Adipocyte (in vitro differentiated cells): Measurements from ENCODE around the gene OR8B8.
"Not testable (repeated sequence)": the region's sequence is repeated elsewhere in the genome, so short reads cannot be mapped to it uniquely, and the experiment has no call there.

Experiments used
- DNase-seq: peaks from one replicate; pipeline ENCODE4 v3.0.0-alpha.2; 2015; ENCODE audit warnings: low read depth
- H3K27me3 ChIP-seq: replicated peaks from 2 replicates; pipeline ENCODE4 v1.7.0; 2013; ENCODE audit warnings: mild to moderate bottlenecking, low read length, moderate library complexity; ENCODE audit not compliant: control insufficient read depth, insufficient read depth
- H3K36me3 ChIP-seq: 2 replicates; pipeline ENCODE4 v1.7.0; 2013; ENCODE audit warnings: low read length, mild to moderate bottlenecking, moderate library complexity; ENCODE audit not compliant: control insufficient read depth, insufficient read depth, severe bottlenecking
- H3K4me1 ChIP-seq: 2 replicates; pipeline ENCODE4 v1.7.0; 2013; ENCODE audit warnings: mild to moderate bottlenecking, low read length, moderate library complexity; ENCODE audit not compliant: control insufficient read depth, insufficient read depth
- H3K4me3 ChIP-seq: 2 replicates; pipeline ENCODE4 v1.7.0; 2013; ENCODE audit warnings: mild to moderate bottlenecking, low read length, moderate library complexity
- H3K9ac ChIP-seq: 2 replicates; pipeline ENCODE4 v1.7.0; 2013; ENCODE audit warnings: mild to moderate bottlenecking, low read length, moderate library complexity
- H3K9me3 ChIP-seq: 2 replicates; pipeline ENCODE4 v1.7.0; 2013; ENCODE audit warnings: mild to moderate bottlenecking, low read length, moderate library complexity; ENCODE audit not compliant: control insufficient read depth

Gene OR8B8

DNA sequence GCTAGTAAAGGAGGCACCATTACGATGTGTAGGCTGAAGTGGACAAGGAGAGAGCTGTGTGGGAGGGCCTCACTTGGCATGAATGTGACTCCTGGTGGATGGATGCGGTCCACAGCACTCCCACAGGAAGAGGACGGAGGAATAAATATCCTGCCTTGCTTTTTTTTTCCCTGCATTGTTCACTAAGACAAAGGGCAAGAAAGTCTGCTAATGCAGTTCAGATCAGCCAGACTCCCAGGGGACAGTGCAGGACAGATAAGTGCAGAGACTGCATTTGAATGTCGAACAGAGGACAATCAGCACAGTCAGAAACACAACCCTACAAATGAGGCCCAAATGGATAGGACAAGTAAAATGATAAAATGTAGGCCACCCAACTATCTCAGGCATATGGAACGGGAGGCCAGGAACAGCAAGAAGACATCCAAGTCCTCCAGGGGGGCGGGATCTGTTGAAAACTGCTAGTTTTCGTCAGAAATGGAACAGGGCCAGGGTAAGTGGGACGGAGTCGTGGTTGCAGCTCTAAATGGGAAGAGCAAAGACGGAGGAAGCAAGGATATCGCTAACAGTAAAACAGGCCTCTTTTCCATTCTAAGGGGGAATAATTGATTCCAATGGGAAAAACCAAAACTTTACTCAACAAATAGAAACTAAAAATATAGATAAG lies 25.2 kb upstream of the OR8B8 start:
- Histone ChIP-seq H3K4me3 (no peak overlapping the region), H3K27me3 (peaks cover 14% of the 10 kb centered on the region)

DNA sequence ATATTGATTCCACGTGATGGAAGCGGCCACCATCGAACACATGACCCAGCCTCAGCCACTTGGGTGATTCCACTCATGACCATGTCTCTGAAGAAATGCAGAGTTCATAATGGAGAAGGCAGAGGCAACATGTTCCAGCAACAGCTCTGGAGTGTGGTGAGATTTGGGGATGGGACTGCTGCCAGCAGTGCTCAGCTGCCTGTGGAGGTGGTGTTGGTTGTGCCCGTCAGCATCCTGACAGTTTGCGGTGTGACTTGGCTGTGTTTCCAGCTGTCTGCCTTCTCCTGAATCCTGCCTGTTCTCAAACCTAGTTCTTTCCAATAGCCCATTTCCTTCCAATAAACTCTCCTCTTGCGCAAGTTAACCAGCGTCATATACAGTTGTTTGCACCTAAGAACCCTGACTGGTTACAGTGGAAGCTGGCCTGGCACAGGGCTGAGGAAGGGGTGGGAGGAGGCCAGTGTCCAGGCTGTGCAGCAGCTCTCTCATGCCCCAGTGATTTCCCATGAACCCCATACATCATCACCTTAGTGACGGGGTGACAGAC lies 22.0 kb upstream of the OR8B8 start:
- H3K9me3 ChIP-seq = no peaks in the 10 kb centered on the region
- DNase-seq = no peak
- no peaks in the 10 kb centered on the region for H3K4me1 ChIP-seq
- no peak overlapping the region for H3K9ac ChIP-seq
- no peaks in the 10 kb centered on the region for H3K36me3 ChIP-seq
- H3K4me3 ChIP-seq = no peak overlapping the region
- peaks cover 13% of the 10 kb centered on the region for H3K27me3 ChIP-seq

More for the DNA sequence above, 25.2 kb upstream of the OR8B8 start:
- Histone ChIP-seq H3K9ac (no peak overlapping the region), H3K36me3 (no peaks in the 10 kb centered on the region), H3K4me1 (no peaks in the 10 kb centered on the region), H3K9me3 (no peaks in the 10 kb centered on the region)
- DNase-seq = no peak

DNA sequence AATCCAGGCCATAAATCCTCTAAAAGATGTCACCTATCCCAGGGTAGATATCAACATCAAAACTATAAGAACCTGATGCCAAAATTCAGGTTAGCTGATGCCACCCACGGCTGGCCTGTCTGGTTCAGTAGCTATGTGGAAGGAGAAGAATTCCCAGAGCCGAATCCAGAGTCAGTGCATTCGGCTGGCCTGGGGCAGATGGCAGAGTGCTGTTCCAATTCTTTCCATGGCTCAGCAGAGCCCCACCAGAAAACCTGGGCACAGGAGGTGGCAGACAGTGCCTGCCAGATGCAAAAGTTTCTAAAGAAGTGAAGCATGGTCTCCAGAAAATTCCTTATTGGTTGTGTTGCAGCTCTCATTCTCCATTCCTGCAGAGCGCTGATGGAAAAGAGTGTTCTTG lies 19.9 kb upstream of the OR8B8 start:
- Histone ChIP-seq H3K9ac (no peak overlapping the region), H3K4me3 (no peak overlapping the region), H3K9me3 (no peaks in the 10 kb centered on the region), H3K27me3 (peaks cover 12% of the 10 kb centered on the region), H3K4me1 (no peaks in the 10 kb centered on the region), H3K36me3 (no peaks in the 10 kb centered on the region)
- no peak for DNase-seq

GRCh38 chr11:124463990-124464389 lies 18.5 kb upstream of the OR8B8 start:
- no peak overlapping the region for H3K9ac ChIP-seq
- peaks cover 6% of the 10 kb centered on the region for H3K27me3 ChIP-seq
- no peaks in the 10 kb centered on the region for H3K36me3 ChIP-seq
- DNase-seq = no peak
- H3K9me3 ChIP-seq = no peaks in the 10 kb centered on the region
- no peak overlapping the region for H3K4me3 ChIP-seq
- no peaks in the 10 kb centered on the region for H3K4me1 ChIP-seq

DNA sequence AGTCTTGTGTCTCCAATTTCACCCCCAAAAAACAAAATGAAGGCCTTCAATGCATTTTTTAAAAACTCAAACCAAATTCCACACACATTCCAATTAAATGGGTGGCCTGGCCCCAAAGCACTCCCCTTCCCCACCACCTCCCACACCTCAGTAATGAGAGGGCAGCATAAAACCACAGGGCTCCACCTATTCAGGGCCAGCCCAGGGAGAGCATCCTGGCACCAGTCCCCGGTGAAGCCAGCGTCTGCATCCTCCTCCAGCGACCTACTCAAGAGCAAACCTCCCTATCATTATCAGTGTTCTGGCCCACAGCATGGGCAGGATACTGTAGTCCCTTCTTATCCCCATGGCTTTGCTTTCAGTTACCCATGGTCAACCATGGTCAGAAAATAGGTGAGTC lies 17.8 kb upstream of the OR8B8 start:
- no peak overlapping the region for H3K4me3 ChIP-seq

GRCh38 chr11:124460459-124460858 lies 15.0 kb upstream of the OR8B8 start:
- H3K36me3 ChIP-seq = no peaks in the 10 kb centered on the region
- peaks cover 7% of the 10 kb centered on the region for H3K27me3 ChIP-seq
- no peak overlapping the region for H3K4me3 ChIP-seq
- H3K9ac ChIP-seq = no peak overlapping the region
- no peak for DNase-seq
- H3K4me1 ChIP-seq = no peaks in the 10 kb centered on the region
- H3K9me3 ChIP-seq = no peaks in the 10 kb centered on the region

More for the DNA sequence above, 17.8 kb upstream of the OR8B8 start:
- Histone ChIP-seq H3K9ac (no peak overlapping the region), H3K36me3 (no peaks in the 10 kb centered on the region), H3K4me1 (no peaks in the 10 kb centered on the region), H3K27me3 (peaks cover 7% of the 10 kb centered on the region), H3K9me3 (no peaks in the 10 kb centered on the region)
- no peak for DNase-seq

- not testable (repeated sequence) for DNase-seq, H3K4me3 ChIP-seq, H3K9me3 ChIP-seq, H3K27me3 ChIP-seq, H3K36me3 ChIP-seq, H3K9ac ChIP-seq, H3K4me1 ChIP-seq
Measured at GRCh38 chr11:124459379-124459778, 13.9 kb upstream of the OR8B8 start.

DNA sequence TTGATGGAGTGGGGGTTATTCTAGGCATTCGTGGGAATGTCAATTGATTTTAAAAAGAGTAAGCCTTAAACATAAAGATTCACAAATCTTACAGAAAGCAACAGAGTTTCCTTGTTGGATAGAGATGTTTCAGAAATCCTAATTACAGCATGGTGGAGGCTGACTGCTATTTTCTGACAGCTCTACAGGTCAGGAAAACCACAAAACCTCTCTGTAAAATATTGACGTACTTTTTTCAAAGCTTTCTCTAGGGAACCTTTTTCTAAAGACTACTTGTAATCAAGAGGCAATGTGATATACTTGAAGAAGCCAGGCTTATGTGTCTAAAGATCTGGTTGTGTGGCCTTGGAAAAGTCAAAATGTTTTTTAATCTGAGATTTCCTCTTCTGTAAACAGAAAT lies 9.1 kb upstream of the OR8B8 start:
- Histone ChIP-seq H3K27me3 (peaks cover 3% of the 10 kb centered on the region), H3K9me3 (no peaks in the 10 kb centered on the region), H3K4me1 (no peaks in the 10 kb centered on the region), H3K9ac (no peak overlapping the region), H3K4me3 (no peak overlapping the region), H3K36me3 (no peaks in the 10 kb centered on the region)
- no peak for DNase-seq

DNA sequence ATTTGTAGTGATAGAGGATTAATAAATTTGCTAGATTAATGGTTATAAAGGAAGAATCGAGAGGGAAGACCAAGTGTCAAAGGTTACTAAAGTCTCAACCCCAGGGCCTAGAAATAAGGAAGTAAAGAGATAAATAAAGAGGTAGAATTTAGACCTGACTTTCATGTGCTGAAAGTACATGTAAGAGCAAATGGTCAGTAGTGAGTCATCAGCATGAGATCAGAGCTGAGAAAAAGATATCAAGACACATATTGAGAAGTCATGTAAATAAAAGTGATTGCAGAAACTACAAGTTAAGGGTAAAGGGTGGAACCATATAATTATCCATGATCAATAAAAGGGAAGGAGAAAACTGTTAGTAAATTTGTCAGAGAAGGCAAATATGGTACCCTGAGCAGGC lies 1.4 kb upstream of the OR8B8 start:
- H3K9ac ChIP-seq = no peak overlapping the region
- H3K27me3 ChIP-seq = no peaks in the 10 kb centered on the region
- H3K4me3 ChIP-seq = no peak overlapping the region
- H3K4me1 ChIP-seq = no peaks in the 10 kb centered on the region
- H3K36me3 ChIP-seq = no peaks in the 10 kb centered on the region
- no peak for DNase-seq
- H3K9me3 ChIP-seq = no peaks in the 10 kb centered on the region

DNA sequence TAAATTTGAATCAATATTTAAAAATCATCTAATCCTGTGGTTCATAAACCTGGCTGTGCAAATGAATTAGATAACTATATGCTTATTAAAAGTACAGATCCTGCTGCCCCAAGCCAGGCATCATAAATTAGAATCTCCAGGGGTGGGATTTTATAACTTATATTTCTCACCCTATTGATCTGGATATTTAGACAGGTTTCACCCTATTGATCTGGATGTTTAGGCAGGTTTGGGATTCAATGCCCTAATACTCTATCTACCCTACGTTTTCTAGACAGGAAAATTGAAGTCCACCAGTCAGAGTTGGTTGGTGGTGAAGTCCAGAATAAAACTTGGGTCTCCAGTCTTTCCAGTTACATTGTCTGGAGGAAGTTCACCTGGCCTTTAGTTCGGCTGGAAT lies 2.6 kb downstream of the OR8B8 start:
- no peak for DNase-seq
- H3K4me1 ChIP-seq = no peaks in the 10 kb centered on the region

DNA sequence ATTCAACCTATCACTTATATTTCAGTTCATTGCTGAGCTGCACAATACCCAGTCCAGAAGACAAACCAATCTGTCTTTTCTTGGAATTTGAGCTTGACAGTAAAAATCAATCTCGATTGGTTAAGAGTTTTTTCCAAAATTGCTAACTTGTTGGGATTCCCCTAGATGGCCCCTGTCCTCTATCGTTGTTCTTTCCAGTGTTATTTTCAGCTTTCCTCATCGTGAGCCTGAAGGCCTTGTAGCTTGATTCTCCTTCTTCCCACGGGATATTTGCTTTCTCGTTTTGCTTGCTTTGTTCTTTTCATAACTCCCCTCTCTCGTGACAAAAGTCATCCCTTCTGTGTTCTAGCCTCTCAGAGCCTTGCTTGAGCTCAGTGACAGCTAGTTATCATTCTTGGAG lies 3.1 kb downstream of the OR8B8 start:
- Histone ChIP-seq H3K4me1 (no peaks in the 10 kb centered on the region), H3K9me3 (no peaks in the 10 kb centered on the region), H3K4me3 (no peak overlapping the region), H3K27me3 (peaks cover 19% of the 10 kb centered on the region), H3K36me3 (no peaks in the 10 kb centered on the region), H3K9ac (no peak overlapping the region)
- no peak for DNase-seq

More for the DNA sequence above, 2.6 kb downstream of the OR8B8 start:
- Histone ChIP-seq H3K4me3 (no peak overlapping the region), H3K9ac (no peak overlapping the region), H3K27me3 (peaks cover 19% of the 10 kb centered on the region), H3K9me3 (no peaks in the 10 kb centered on the region), H3K36me3 (no peaks in the 10 kb centered on the region)

DNA sequence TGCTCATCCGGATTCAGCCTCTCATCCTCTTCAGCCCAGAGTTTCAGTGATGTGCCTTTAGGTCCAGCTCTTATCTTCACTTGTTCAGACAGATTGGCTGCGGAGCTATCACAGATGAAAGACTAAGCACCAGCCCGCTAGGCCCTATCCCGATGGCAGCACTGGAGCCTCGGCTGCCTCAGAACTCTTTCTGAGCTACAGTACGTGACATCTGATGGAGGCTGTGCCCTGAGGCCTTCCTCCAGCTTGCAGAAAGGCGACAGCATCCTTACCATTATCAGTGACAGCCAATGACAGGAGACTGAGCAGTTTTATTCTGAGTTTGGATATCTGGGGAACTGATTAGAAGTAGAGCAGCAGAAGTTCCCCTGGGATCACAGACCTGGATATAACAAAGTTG lies 4.0 kb downstream of the OR8B8 start:
- Histone ChIP-seq H3K36me3 (no peaks in the 10 kb centered on the region), H3K27me3 (peaks cover 19% of the 10 kb centered on the region), H3K4me3 (no peak overlapping the region), H3K4me1 (peaks cover 5% of the 10 kb centered on the region), H3K9me3 (no peaks in the 10 kb centered on the region), H3K9ac (no peak overlapping the region)
- DNase-seq = no peak
